Naive thymus-derived CD4-positive, alpha-beta T cell (primary cell): ENCODE results near the gene NGEF. TPM values are rescaled to one million over a fixed set of nuclear protein-coding genes. Genes with fewer than 3 reads are reported as not detected.

Source experiments
- ATAC-seq: fragments of 150-1000 bp; cut with Tn5 transposase; 2 replicates; pipeline ENCODE4 v1.10.0; 2021; ENCODE audit warnings: mild to moderate bottlenecking, moderate library complexity
- CTCF ChIA-PET: fragments of 350-600 bp; sonication (Branson Sonifier 250); formaldehyde crosslinking; loops from one replicate; lab custom pipeline; 2021; ENCODE audit warnings: antibody characterized with exemption; lab: Charles Lee
- POLR2A ChIA-PET: fragments of 350-600 bp; sonication (Branson Sonifier 250); formaldehyde crosslinking; loops from one replicate; lab custom pipeline; 2021; ENCODE audit warnings: antibody characterized with exemption, inconsistent platforms; lab: Charles Lee
- DNase-seq, 9 donors: peaks; one replicate each; pipeline versions ENCODE4 v3.0.0 to v3.0.0-alpha.2; 2020 to 2022; ENCODE audit warnings: mixed read lengths in 1 of 9
- H3K27ac ChIP-seq: one replicate; pipeline ENCODE4 v1.7.0; 2013; ENCODE audit warnings: mild to moderate bottlenecking, low read depth, low read length, moderate library complexity
- H3K27me3 ChIP-seq, 2 donors: one replicate each; pipeline ENCODE4 v1.7.0; 2013; ENCODE audit warnings: low read length in 2 of 2, mild to moderate bottlenecking in 2 of 2, moderate library complexity in 2 of 2; ENCODE audit not compliant: control insufficient read depth in 2 of 2, insufficient read depth in 2 of 2
- H3K36me3 ChIP-seq, 3 experiments: 1 replicate in 2 of 3; 2 replicates in 1 of 3; pipeline ENCODE4 v1.7.0; 2013; ENCODE audit warnings: low read length in 3 of 3, mild to moderate bottlenecking in 3 of 3, moderate library complexity in 1 of 3; ENCODE audit not compliant: insufficient read depth in 3 of 3, control insufficient read depth in 2 of 3
- H3K4me1 ChIP-seq, 2 donors: one replicate each; pipeline ENCODE4 v1.7.0; 2013; ENCODE audit warnings: low read length in 2 of 2, mild to moderate bottlenecking in 2 of 2, moderate library complexity in 1 of 2; ENCODE audit not compliant: control insufficient read depth in 2 of 2, insufficient read depth in 2 of 2
- H3K4me3 ChIP-seq: 2 replicates; pipeline ENCODE4 v1.7.0; 2013; ENCODE audit warnings: mild to moderate bottlenecking, low read length
- H3K9me3 ChIP-seq, 3 experiments: 1 replicate in 2 of 3; 2 replicates in 1 of 3; pipeline ENCODE4 v1.7.0; 2013; ENCODE audit warnings: low read length in 3 of 3; ENCODE audit not compliant: control insufficient read depth in 2 of 3
- H3K27ac Mint-ChIP-seq, 9 donors: one replicate each; pipeline ENCODE4 v1.8.0; 2020 to 2022; ENCODE audit warnings: mixed read lengths in 9 of 9, mild to moderate bottlenecking in 8 of 9, moderate library complexity in 5 of 9, inconsistent platforms in 2 of 9
- H3K27me3 Mint-ChIP-seq, 5 donors: one replicate each; pipeline ENCODE4 v1.8.0; 2021 to 2022; ENCODE audit warnings: mixed read lengths in 5 of 5, mild to moderate bottlenecking in 1 of 5
- H3K36me3 Mint-ChIP-seq, 5 donors: one replicate each; pipeline ENCODE4 v1.8.0; 2020 to 2022; ENCODE audit warnings: mixed read lengths in 5 of 5, mild to moderate bottlenecking in 3 of 5, inconsistent platforms in 1 of 5
- H3K4me1 Mint-ChIP-seq, 7 donors: one replicate each; pipeline ENCODE4 v1.8.0; 2020 to 2022; ENCODE audit warnings: mixed read lengths in 7 of 7, mild to moderate bottlenecking in 3 of 7, inconsistent platforms in 1 of 7
- H3K4me3 Mint-ChIP-seq, 10 donors: one replicate each; pipeline ENCODE4 v1.8.0; 2020 to 2022; ENCODE audit warnings: mild to moderate bottlenecking in 10 of 10, mixed read lengths in 10 of 10, moderate library complexity in 6 of 10, inconsistent platforms in 2 of 10
- H3K9me3 Mint-ChIP-seq, 11 donors: one replicate each; pipeline ENCODE4 v1.8.0; 2020 to 2022; ENCODE audit warnings: mixed read lengths in 11 of 11, mild to moderate bottlenecking in 4 of 11, inconsistent platforms in 1 of 11, moderate library complexity in 1 of 11
- intact Hi-C, 2 donors: fragments of 100-400 bp; cut with micrococcal nuclease; formaldehyde crosslinking; loops; one replicate each; pipeline ENCODE4 v1.15.1; 2023
- polyA plus RNA-seq, 2 donors: library from polyadenylated mRNA; unstranded; fragments of 300-500 nt; fragmentation: Illumina TruSeq; gene quantifications; one replicate each; pipeline ENCODE4 v1.2.3, GENCODE V29; 2021
- total RNA-seq, 6 experiments: library from RNA in 5 of 6; stranded (reverse) in 5 of 6; gene quantifications; 1 replicate in 5 of 6; 2 replicates in 1 of 6; pipeline ENCODE4 v1.2.3 and lab custom pipeline; 2021 to 2026

The NGEF gene
- total and polyA plus RNA-seq, 7 experiments from 2014 or later, result not detected

DNA sequence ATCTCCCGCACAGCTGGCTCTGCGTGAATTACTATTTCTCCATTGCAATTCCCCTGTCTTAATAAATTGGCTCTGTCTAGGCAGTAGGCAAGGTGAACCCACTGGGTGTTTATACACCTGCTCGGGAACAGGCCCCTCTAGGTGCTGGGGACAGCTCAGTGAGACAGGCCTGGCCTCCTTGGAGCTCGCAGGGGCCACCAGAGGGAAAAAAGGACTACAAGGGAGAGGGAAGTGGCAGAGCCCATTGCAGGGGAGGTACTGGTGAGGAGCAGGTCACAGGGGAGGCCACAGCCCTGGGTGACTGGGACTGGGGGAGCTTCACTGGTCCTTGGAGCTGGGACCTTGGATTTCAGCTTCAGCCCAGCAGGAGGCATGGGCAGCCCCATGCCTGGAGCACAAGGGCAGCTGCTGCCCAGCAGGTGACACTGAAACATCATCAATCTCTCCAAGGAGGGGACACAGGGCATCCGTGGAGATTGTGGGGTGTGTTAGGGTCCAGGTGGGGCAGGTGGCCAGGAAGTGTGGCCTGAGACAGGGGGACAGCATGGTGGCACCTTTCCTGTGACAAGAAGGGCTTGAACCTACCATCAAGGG is 31.2 kb downstream of the NGEF start:
- H3K36me3 ChIP-seq, result no peaks in the 10 kb centered on the region
- Mint-ChIP-seq H3K9me3 (peaks cover 0 to 20% (median 6%) of the 10 kb centered on the region in 11 donors), H3K27me3 (peaks cover 10 to 34% (median 21%) of the 10 kb centered on the region in 5 donors), H3K36me3 (peaks cover 0 to 18% (median 4%) of the 10 kb centered on the region in 5 donors), H3K4me1 (peaks cover 0 to 8% (median 3%) of the 10 kb centered on the region in 7 donors), H3K27ac (peak overlapping the region in 1 of 9 donors; percentile 22), H3K4me3 (no peak overlapping the region)
- H3K27ac ChIP-seq, result no peak overlapping the region
- DNase-seq (no peak), ATAC-seq (no peak)
- POLR2A ChIA-PET, result no interaction called here
- H3K9me3 ChIP-seq, result no peaks in the 10 kb centered on the region
- intact Hi-C loops, result no loop called here
- CTCF ChIA-PET, result no interaction called here
- H3K4me1 ChIP-seq, result no peaks in the 10 kb centered on the region
- no peak overlapping the region for H3K4me3 ChIP-seq
- no peaks in the 10 kb centered on the region for H3K27me3 ChIP-seq

GRCh38 chr2:232981356-232981755 is 31.7 kb downstream of the NGEF start:
- Mint-ChIP-seq H3K27ac (peak overlapping the region in 1 of 9 donors; percentile 22), H3K9me3 (peaks cover 0 to 19% (median 5%) of the 10 kb centered on the region in 11 donors), H3K36me3 (peaks cover 0 to 17% (median 4%) of the 10 kb centered on the region in 5 donors), H3K27me3 (peaks cover 8 to 33% (median 18%) of the 10 kb centered on the region in 5 donors), H3K4me1 (peaks cover 0 to 8% (median 3%) of the 10 kb centered on the region in 7 donors), H3K4me3 (no peak overlapping the region)
- Histone ChIP-seq H3K27ac (no peak overlapping the region), H3K4me1 (no peaks in the 10 kb centered on the region), H3K4me3 (no peak overlapping the region), H3K9me3 (no peaks in the 10 kb centered on the region), H3K27me3 (no peaks in the 10 kb centered on the region), H3K36me3 (no peaks in the 10 kb centered on the region)
- intact Hi-C loops, result no loop called here
- ChIA-PET POLR2A (no interaction called here), CTCF (no interaction called here)
- ATAC-seq (no peak), DNase-seq (no peak)

DNA sequence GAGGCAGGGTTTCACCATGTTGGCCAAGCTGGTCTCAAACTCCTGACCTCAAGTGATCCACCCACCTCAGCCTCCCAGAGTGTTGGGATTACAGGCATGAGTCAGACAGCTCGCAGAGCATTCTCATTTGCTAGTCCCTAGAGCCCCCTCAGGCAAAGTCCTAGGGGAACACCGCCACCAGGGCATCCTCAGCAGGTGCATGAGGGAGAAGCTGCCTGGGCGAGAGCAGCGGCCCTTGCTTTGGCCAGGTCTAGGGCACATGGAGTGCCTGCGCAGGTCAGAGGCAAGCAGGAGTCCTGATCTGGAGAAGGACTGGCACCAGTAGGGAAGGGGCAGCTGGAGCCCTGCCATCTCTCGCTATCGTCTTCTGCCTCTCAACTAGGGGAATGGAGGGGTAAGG is 32.4 kb downstream of the NGEF start:
- Mint-ChIP-seq H3K9me3 (peaks cover 0 to 12% (median 0%) of the 10 kb centered on the region in 11 donors), H3K27me3 (peaks cover 5 to 27% (median 11%) of the 10 kb centered on the region in 5 donors), H3K4me1 (peaks cover 0 to 8% (median 3%) of the 10 kb centered on the region in 7 donors), H3K36me3 (peaks cover 0 to 10% (median 0%) of the 10 kb centered on the region in 5 donors), H3K4me3 (no peak overlapping the region), H3K27ac (no peak overlapping the region)
- Histone ChIP-seq H3K4me3 (no peak overlapping the region), H3K4me1 (no peaks in the 10 kb centered on the region), H3K27me3 (no peaks in the 10 kb centered on the region), H3K36me3 (no peaks in the 10 kb centered on the region), H3K27ac (no peak overlapping the region), H3K9me3 (no peaks in the 10 kb centered on the region)
- no peak for ATAC-seq
- ChIA-PET CTCF (interaction anchor here (0.6 kb wide), 1 partner anchor 54 kb away, joined by 4 read pairs; no protein-coding TSS in a partner anchor), POLR2A (no interaction called here)
- intact Hi-C loops, result no loop called here
- no peak for DNase-seq

GRCh38 chr2:232979871-232980461 is 33.1 kb downstream of the NGEF start:
- no peaks in the 10 kb centered on the region for H3K4me1 ChIP-seq
- H3K27ac ChIP-seq, result no peak overlapping the region
- peaks cover 0 to 8% (median 0%) of the 10 kb centered on the region in 5 donors for H3K36me3 Mint-ChIP-seq
- no peaks in the 10 kb centered on the region for H3K9me3 ChIP-seq
- H3K27me3 ChIP-seq, result no peaks in the 10 kb centered on the region
- ChIA-PET POLR2A (no interaction called here), CTCF (interaction anchor here (0.6 kb wide), 1 partner anchor 55 kb away, joined by 4 read pairs; no protein-coding TSS in a partner anchor)
- no peak for ATAC-seq
- intact Hi-C loops, result no loop called here
- H3K4me3 Mint-ChIP-seq, result no peak overlapping the region
- peaks cover 4 to 31% (median 8%) of the 10 kb centered on the region in 5 donors for H3K27me3 Mint-ChIP-seq
- peaks cover 0 to 8% (median 3%) of the 10 kb centered on the region in 7 donors for H3K4me1 Mint-ChIP-seq
- DNase-seq, result no peak
- H3K4me3 ChIP-seq, result no peak overlapping the region
- H3K36me3 ChIP-seq, result no peaks in the 10 kb centered on the region
- peaks cover 0 to 9% (median 0%) of the 10 kb centered on the region in 11 donors for H3K9me3 Mint-ChIP-seq
- H3K27ac Mint-ChIP-seq, result no peak overlapping the region

- no peaks in the 10 kb centered on the region for H3K36me3 ChIP-seq
- H3K9me3 Mint-ChIP-seq, result peaks cover 0 to 2% (median 0%) of the 10 kb centered on the region in 11 donors
- peaks cover 0 to 13% (median 0%) of the 10 kb centered on the region in 5 donors for H3K27me3 Mint-ChIP-seq
- H3K27ac Mint-ChIP-seq, result no peak overlapping the region
- peak overlapping the region in 1 of 10 donors; percentile 21 for H3K4me3 Mint-ChIP-seq
- H3K4me1 Mint-ChIP-seq, result peaks cover 0 to 8% (median 3%) of the 10 kb centered on the region in 7 donors
- no peaks in the 10 kb centered on the region for H3K4me1 ChIP-seq
- intact Hi-C loops, result no loop called here
- no peaks in the 10 kb centered on the region for H3K27me3 ChIP-seq
- no peak overlapping the region for H3K4me3 ChIP-seq
- POLR2A ChIA-PET, result no interaction called here
- ATAC-seq, result no peak
- H3K27ac ChIP-seq, result no peak overlapping the region
- no peaks in the 10 kb centered on the region for H3K9me3 ChIP-seq
- no peak for DNase-seq
- CTCF ChIA-PET, result no interaction called here
- peaks cover 0 to 5% (median 0%) of the 10 kb centered on the region in 5 donors for H3K36me3 Mint-ChIP-seq
Observed at GRCh38 chr2:232977438-232977971, 35.6 kb downstream of the NGEF start.

- H3K36me3 ChIP-seq, result no peaks in the 10 kb centered on the region
- H3K27ac Mint-ChIP-seq, result no peak overlapping the region
- H3K27me3 ChIP-seq, result no peaks in the 10 kb centered on the region
- DNase-seq (no peak), ATAC-seq (no peak)
- H3K36me3 Mint-ChIP-seq, result peaks cover 0 to 5% (median 0%) of the 10 kb centered on the region in 5 donors
- no peaks in the 10 kb centered on the region for H3K4me1 ChIP-seq
- H3K4me3 ChIP-seq, result no peak overlapping the region
- H3K4me1 Mint-ChIP-seq, result peaks cover 0 to 8% (median 3%) of the 10 kb centered on the region in 7 donors
- peaks cover 0 to 2% (median 0%) of the 10 kb centered on the region in 11 donors for H3K9me3 Mint-ChIP-seq
- ChIA-PET POLR2A (no interaction called here), CTCF (no interaction called here)
- no peak overlapping the region for H3K4me3 Mint-ChIP-seq
- H3K27me3 Mint-ChIP-seq, result peaks cover 0 to 10% (median 2%) of the 10 kb centered on the region in 5 donors
- no peaks in the 10 kb centered on the region for H3K9me3 ChIP-seq
- intact Hi-C loops, result no loop called here
- H3K27ac ChIP-seq, result no peak overlapping the region
Observed at GRCh38 chr2:232976666-232977437, 36.2 kb downstream of the NGEF start.
